Fibroblast of pulmonary artery (primary cell): ENCODE measurements around the gene GALNT2.

Experiments
- DNase-seq: peaks from one replicate; pipeline ENCODE4 v3.0.0-alpha.2; 2010; ENCODE audit warnings: low read depth
- H3K4me3 ChIP-seq: replicated peaks from 2 replicates; pipeline ENCODE4 v1.5.1; 2011; ENCODE audit warnings: low read depth, mild to moderate bottlenecking, control low read depth, low read length, moderate library complexity
- CTCF ChIP-seq: IDR thresholded peaks from 2 replicates; pipeline ENCODE4 v1.5.1; 2011; ENCODE audit warnings: mild to moderate bottlenecking, control low read depth, low read length, inconsistent platforms; ENCODE audit errors: missing control alignments

The GALNT2 gene

GRCh38 chr1:230114237-230114651, 47.2 kb downstream of the GALNT2 start:
- peak overlapping the region; percentile 41 for H3K4me3 ChIP-seq
- no peak for TF ChIP-seq CTCF
- peak; percentile 82 for DNase-seq

- no peak for DNase-seq
- TF ChIP-seq CTCF = no peak
- H3K4me3 ChIP-seq = no peak overlapping the region
Observed at GRCh38 chr1:230117694-230118093, 50.7 kb downstream of the GALNT2 start.

- no peak for TF ChIP-seq CTCF
- H3K4me3 ChIP-seq = no peak overlapping the region
- DNase-seq = no peak
Observed at GRCh38 chr1:230119340-230119739, 52.3 kb downstream of the GALNT2 start.

GRCh38 chr1:230120289-230120920, 53.4 kb downstream of the GALNT2 start:
- H3K4me3 ChIP-seq = no peak overlapping the region
- DNase-seq = no peak
- TF ChIP-seq CTCF = no peak

- DNase-seq = peak; percentile 44
- peak; percentile 60 for TF ChIP-seq CTCF
- H3K4me3 ChIP-seq = no peak overlapping the region
Observed at GRCh38 chr1:230120921-230121381, 53.9 kb downstream of the GALNT2 start.

- no peak for DNase-seq
- no peak overlapping the region for H3K4me3 ChIP-seq
- TF ChIP-seq CTCF = no peak
Observed at GRCh38 chr1:230121950-230122349, 54.9 kb downstream of the GALNT2 start.
